ENCODE results near the gene UBE2R2. TPM values are rescaled to one million over a fixed set of nuclear protein-coding genes. Genes with fewer than 3 reads are reported as not detected.

UBE2R2 gene
- total RNA-seq, 1 experiment from 2014 or later: 52.1 TPM

- Histone ChIP-seq H3K9me3 (ENCODE audit: control insufficient read depth, low read depth, low read length) (no peaks in the 10 kb centered on the region), H4K91ac (ENCODE audit: insufficient read length, low read depth, low read length) (no peak overlapping the region), H3K56ac (ENCODE audit: insufficient read length, low read depth, low read length) (no peak overlapping the region), H2BK5ac (ENCODE audit: insufficient read length, low read length) (no peak overlapping the region), H3K4ac (ENCODE audit: low read depth, low read length) (no peak overlapping the region), H3T11ph (ENCODE audit: low read length) (no peak overlapping the region), H3K4me1 (ENCODE audit: insufficient read depth, low read length) (no peaks in the 10 kb centered on the region), H4K20me1 (ENCODE audit: control insufficient read depth, insufficient read depth, insufficient read length) (no peaks in the 10 kb centered on the region), H4K8ac (replicated peaks; ENCODE audit: insufficient read length, low read depth, low read length) (no peak overlapping the region), H4K5ac (ENCODE audit: insufficient read length, low read depth, low read length) (no peak overlapping the region), H3K9ac (ENCODE audit: extremely low read depth, insufficient read length, low read length) (no peak overlapping the region), H2AFZ (ENCODE audit: low read length) (no peak overlapping the region), H3K27me3 (ENCODE audit: insufficient read depth, low read length) (no peaks in the 10 kb centered on the region), H2BK120ac (ENCODE audit: low read depth, low read length, poor library complexity, severe bottlenecking) (no peak overlapping the region), H2BK20ac (ENCODE audit: low read depth, low read length, poor library complexity, severe bottlenecking) (no peak overlapping the region), H3K23ac (ENCODE audit: insufficient read length, low read depth, low read length) (no peak overlapping the region), H3K14ac (ENCODE audit: insufficient read depth, low read length) (no peak overlapping the region), H3K79me1 (ENCODE audit: insufficient read depth, low read depth, low read length, poor library complexity, severe bottlenecking) (peaks cover 16% of the 10 kb centered on the region), H3K4me2 (ENCODE audit: insufficient read depth, insufficient read length, low read length) (no peak overlapping the region), H2BK15ac (ENCODE audit: low read depth, low read length) (no peak overlapping the region), H3K18ac (ENCODE audit: insufficient read length, low read depth, low read length) (no peak overlapping the region), H2BK12ac (ENCODE audit: insufficient read length, low read depth, low read length) (no peak overlapping the region), H3K27ac (ENCODE audit: insufficient read length, low read depth, low read length) (no peak overlapping the region), H3K23me2 (ENCODE audit: insufficient read length, low read depth, low read length, poor library complexity, severe bottlenecking) (no peaks in the 10 kb centered on the region), H2AK5ac (ENCODE audit: insufficient read length, low read length) (no peak overlapping the region), H3K79me2 (ENCODE audit: insufficient read depth, low read length) (peaks cover 15% of the 10 kb centered on the region; the same call in 1 of the 2 replicates)
- Mint-ChIP-seq H3K36me3 (ENCODE audit: insufficient read depth in 1 of 3, low read depth in 3 of 3) (peaks cover 2 to 15% (median 7%) of the 10 kb centered on the region in 3 experiments; a peak in 6 of 7 replicates), H3K4me3 (no peak overlapping the region), H3K9me3 (no peaks in the 10 kb centered on the region), H3K27me3 (ENCODE audit: low read depth) (no peaks in the 10 kb centered on the region), H3K27ac (peak overlapping the region in 2 of 3 experiments; percentile 32 to 60; a peak in 2 of 7 replicates), H3K4me1 (peaks cover 23 to 25% of the 10 kb centered on the region in 2 experiments)
- TF ChIP-seq CTCF (conservative IDR thresholded peaks at IDR 0.05): no peak
- DNase-seq: no peak
These were observed 33.7 kb downstream of the UBE2R2 start for GRCh38 chr9:33850677-33851076.
